Stimulated activated CD8-positive, alpha-beta memory T cell treated with anti-CD3 and anti-CD28 coated beads, Interleukin-15, amount 100 ng/mL, for 24 hours (primary cell): ENCODE results near the gene CABCOCO1.

Experiments
- DNase-seq: peaks from one replicate; pipeline ENCODE4 v3.0.0-alpha.2; 2020; ENCODE audit warnings: low read depth

Gene CABCOCO1

DNA sequence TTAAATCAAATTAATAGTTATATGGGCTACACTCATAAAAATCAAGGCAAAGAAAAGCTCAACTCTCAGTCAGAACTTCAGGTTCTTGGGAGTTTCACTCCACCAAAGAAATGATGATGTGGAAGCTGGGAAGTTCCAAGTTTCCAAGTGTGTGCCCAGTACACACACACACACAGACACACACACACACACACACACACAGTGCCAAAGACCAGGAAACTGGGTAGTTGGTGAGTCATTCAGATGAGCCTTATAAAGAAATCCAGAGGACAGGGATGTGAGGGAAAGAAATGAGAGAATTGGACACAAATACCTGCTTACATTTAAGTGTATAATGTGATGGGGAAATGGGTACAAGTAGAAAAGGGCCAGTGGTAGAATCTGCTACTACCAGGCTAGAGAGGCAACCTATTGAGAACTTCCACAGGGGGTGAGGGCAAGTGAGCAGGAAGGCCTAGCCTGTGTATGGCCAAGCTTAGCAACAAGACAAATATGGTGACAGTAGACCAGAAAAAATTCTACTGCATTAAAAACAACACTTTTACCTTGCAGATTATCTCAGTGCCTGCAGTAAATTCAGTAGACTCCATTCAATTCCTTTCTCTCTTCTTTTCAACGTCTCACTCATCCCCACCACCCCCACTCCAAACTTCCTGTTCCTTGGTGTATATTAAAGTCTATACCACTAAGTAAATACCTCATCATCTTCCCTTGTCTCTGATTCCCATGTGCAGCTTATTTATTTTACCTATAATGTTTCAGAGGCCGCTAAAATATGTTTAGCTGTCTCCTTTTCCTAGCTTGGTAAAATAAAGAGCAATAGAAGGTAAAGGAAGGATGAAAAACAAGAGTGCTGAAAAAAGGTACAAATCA is 95.0 kb downstream of the CABCOCO1 start:
- no peak for DNase-seq

DNA sequence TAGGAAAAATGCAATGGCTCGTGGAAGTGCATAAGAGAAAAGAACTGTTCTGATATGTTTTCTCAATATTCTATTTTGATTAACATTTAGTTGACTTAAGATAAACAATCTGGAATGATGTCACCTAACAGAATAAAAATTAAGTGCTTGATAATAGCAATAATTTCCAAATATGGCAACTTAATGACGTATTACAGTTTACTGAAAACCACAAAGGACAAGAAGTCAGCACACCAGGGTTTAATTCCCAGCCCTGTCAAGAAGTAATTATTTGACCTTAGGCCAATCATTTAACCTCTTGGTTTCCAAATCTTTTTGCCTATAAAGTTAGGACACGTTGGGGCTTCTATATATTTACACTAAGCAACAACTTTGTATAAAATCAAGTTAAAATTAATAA is 95.7 kb downstream of the CABCOCO1 start:
- DNase-seq, result no peak

DNA sequence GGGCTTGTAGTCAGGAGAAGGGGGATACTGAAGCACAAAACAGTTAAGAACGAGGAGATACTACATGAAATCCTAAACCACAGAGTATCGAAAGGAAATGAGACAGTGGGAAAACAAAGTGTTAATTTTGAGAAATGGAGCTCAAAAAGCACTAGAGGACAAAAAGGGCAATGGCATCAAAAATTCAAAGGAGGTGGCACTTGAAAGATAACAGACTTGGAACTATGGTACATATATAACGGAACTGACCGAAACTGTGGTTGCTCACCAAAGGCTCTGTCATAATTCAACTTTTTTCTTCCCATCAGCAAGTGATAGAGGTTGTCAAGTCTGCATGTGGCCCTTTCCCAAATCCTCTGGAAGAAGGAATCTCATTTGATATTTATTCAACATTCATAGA is 97.0 kb downstream of the CABCOCO1 start:
- no peak for DNase-seq

DNA sequence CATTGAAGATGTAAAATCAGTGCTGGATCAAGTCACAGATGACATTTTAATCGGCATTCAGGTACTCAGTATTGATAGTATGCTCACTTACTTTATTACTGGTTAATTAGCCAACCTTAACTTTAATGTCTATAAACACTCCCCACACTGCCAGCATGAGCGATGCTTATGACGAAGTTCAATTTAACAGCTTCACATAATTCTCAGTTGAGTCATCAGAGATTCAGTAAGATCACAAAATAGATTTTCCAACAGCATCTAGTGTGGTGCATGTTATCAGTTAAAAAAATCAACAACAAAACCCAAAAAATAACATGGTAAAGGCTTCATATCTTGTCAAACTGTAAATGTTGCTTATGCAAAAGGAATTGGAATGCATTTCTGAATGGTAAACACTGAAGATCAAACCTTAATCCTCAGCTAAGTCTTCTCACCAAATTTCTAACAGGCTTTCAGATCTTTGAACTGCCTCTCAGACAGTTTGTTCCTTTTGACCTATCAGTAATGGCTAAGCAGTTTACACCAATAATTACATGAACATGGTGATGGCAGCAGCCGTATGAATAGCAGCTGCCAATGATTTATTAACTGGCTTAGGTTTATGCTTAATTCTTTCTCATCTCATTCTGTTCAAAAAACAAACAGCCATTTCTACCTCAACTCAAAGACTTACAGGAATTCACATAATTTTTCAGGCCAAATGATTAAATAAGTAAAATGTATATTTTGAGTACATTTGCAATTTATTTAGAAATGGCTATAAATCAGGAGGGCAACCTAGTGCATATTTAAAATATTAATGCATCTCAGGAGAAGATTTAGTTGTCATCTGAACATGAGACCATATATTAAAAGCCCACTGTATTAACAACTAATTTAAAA is 98.5 kb downstream of the CABCOCO1 start:
- DNase-seq, result no peak

DNA sequence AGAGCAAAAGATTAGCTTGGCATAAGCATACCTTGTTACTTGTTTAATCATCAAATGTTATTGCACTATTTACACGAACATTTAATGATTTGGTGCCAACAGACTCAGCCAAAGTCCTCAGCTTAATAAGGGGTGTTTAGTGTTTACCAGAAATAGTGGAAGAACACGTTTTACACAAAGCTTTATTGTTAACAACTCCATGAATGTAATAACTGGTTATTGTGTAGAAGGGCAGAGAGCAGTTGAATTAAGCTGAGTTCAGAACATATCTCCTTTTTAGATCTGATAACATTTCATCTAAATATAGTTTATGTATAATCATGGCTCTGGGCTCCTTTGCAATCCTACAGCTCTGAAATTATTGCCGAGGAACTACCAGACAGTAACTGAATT is 99.1 kb downstream of the CABCOCO1 start:
- DNase-seq, result no peak

DNA sequence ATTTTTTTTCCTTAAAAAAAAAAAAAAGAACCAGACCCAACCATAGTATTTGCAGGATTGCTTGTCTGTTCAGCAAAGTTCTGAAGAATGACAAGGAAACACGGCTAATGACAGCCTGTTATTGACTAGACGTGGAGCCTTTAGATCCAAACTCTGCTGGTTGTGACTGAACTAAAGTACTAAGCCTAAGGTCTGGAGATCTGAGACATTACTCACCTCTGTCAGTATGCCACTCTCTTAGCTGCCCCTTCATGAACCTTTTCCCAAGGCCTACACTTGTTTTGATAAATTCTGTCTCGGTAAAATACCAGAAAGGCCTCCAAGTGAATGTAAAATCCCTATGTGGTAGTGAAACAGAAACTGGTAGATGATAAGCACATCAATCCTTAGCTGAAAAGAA is 101.0 kb downstream of the CABCOCO1 start:
- DNase-seq, result no peak

DNA sequence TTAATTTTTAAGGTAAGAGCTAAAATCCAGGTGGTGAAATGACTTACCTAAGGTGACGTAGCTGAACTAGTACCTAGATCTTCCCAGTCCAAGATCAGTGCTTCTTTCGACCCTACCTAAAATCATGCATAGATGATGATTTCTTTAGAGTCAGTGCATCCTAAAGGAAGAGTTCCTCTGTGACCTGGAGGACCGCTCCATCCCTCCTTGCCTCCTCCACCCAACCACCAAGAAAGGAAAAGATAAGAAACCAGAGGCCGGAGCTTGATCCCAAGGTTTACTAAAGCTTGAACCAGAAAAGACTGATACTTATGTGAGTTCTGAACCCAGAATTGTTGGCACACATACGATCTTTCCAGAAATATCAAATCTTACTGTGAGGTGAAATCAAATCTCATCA is 101.8 kb downstream of the CABCOCO1 start:
- DNase-seq, result no peak

DNA sequence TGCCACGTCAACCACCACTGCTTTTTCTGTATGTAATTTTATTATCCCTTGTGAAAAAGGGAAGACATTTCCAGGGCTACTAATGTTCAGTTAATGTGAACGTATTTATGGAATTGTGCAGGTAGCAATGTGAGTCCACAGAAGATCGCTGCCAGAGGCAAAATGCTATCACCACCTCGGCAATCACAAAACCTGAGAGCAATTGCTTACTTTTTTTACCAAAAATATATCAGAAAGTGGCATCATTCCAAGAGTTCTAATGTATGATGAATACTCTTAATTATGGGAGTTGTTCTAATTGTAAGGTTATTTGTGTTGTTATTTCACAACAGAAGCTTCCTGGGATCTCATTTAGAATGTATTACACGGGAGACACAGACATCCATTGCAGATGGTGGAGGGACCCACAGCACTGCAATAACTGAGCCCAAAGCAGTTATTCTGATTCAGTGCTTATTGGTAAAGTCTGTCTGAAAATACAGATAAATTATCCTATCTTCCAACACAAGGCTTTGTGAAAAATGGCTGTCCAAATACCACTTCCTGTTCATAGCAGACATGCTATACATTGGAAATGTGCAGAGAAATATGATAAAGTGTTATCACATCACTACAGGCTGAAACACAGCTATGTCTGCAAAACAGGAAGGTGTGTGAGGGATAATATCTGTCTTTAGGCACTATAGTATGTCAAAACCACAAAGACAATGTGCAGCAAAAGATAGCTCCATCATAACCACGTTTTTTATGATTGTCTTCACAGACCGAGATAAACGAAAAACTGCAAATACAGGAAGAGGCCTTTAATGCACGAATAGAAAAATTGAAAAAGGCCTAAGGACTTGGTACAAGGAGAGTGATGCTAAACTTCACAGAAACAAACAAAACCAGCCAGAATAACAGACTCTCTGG is 102.7 kb downstream of the CABCOCO1 start:
- no peak for DNase-seq

DNA sequence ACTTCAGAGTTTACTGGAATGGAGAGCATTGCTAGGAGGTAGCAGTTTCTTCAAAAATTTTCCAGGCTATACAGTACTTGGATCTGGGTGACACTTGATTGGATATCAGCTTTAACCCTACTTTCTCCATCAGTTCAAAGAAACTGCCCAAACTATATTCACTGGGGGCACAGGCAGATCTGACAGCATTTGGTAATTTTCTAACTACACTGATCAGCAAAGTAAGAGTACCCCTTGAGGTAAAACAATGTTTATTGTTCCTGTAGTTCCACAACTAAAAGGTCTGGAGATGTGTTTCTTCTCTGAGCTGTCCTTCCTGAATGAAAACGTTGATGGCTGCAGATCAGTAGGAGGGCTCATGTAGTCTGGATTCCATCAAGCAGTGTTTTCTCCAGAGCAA is 104.2 kb downstream of the CABCOCO1 start:
- DNase-seq, result no peak

DNA sequence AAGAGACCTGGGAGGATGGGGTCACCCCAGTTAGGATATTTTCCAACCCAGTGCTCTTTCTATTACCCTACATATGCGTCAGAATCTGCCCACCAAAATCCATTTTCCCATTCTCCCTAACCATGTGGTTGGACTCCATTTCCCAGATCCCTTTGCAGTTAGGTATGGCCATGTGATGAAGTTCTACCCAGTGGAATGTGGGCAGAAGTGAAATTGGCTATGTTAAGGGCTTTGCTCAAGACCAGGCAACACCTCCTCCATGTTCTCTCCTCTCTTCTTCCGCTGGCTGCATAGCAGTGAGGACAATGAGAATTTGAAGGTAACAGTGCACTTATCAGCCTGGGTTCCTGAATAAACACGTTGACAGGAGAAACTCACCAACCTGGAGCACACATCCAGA is 111.3 kb downstream of the CABCOCO1 start:
- DNase-seq, result no peak

DNA sequence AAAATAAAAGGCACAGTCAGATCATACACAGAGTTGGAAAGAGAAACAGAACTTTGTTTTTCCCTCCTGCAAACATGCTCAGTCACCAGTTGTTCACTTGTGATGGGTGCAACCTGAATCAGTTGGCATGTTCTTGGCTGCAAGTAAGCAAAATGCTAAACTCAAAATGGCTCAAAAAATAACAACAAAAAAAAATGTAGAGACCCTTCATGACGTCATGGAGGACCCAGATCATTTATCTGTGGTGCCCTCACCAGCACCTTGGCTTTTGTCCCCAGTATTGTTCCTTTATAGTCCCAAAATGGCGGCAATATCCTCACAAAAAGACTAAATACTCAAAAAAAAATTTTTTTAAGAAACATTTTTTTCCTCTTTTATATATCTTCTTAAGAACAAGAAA is 112.4 kb downstream of the CABCOCO1 start:
- DNase-seq, result no peak

- DNase-seq, result no peak
Measured at GRCh38 chr10:61776615-61777266, 114.0 kb downstream of the CABCOCO1 start.

DNA sequence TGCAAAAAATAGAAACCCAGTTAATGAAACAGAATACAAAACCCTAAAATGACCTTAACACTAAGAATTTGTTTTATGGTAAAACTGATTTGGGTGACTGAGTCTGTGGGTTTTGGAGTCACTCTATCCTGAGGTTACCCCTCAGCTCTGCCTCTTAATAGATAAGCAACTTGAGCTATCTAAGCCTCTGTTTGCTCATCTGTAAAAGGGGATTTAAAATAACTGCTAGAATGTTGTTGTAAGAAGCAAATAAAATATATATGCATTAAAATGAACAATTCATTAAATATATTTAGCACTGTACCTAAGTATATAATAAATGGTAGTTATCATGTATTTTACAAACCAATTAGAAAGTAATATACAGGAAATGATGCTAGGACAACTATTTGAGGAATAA is 115.4 kb downstream of the CABCOCO1 start:
- DNase-seq, result no peak

DNA sequence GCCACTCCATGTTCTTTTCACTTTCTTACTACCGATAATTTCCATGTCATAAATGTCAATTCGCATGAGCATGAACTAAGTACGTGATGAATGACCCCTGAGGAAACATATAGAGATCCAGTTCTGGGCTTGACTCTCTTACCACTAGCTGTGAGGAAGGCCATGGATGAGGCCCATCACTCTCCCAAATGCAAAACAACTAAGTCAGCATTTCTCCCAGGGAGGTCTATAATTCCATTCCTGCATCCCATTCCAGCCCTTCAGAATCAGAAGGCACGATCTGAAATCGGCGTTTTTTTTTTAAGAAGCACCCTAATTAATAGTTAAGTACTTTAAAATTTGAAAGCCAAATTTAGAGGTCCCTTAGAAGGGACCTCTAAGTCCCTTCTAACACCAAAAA is 116.5 kb downstream of the CABCOCO1 start:
- no peak for DNase-seq

DNA sequence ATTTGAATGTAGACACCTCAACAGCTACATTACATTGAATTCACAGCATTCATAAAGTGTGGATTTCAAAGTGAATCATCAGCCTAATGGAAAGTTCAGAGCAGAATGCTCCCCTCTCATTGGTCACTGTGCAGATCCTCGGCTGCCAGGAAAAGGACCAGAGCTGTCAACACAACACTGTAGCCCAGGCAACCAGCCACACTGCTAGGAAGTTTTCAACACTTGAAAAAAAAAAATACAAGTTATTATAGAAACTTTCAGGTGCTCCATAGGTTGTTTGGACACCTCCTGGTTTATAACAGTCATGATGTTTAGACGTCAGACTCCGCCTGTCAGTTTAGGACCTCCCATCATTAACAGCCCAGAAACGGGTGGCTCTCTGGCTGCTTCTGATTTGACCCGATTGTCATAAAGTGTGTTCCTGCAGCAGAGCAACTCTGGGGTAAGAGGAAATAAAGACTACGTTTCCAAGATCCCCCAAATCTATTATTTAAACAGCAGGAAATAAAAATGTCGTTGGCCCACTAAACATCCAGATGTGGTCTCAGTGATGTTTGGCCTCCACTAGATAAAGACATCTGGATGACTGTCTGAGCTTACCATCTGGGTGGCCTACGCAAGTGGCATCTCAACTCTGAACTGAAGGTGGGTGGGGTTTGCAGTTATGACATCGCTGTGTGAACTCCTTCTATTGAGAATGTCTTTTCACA is 117.4 kb downstream of the CABCOCO1 start:
- no peak for DNase-seq

GRCh38 chr10:61780732-61781131 is 118.0 kb downstream of the CABCOCO1 start:
- no peak for DNase-seq

- no peak for DNase-seq
Measured at GRCh38 chr10:61781969-61782403, 119.3 kb downstream of the CABCOCO1 start.

DNA sequence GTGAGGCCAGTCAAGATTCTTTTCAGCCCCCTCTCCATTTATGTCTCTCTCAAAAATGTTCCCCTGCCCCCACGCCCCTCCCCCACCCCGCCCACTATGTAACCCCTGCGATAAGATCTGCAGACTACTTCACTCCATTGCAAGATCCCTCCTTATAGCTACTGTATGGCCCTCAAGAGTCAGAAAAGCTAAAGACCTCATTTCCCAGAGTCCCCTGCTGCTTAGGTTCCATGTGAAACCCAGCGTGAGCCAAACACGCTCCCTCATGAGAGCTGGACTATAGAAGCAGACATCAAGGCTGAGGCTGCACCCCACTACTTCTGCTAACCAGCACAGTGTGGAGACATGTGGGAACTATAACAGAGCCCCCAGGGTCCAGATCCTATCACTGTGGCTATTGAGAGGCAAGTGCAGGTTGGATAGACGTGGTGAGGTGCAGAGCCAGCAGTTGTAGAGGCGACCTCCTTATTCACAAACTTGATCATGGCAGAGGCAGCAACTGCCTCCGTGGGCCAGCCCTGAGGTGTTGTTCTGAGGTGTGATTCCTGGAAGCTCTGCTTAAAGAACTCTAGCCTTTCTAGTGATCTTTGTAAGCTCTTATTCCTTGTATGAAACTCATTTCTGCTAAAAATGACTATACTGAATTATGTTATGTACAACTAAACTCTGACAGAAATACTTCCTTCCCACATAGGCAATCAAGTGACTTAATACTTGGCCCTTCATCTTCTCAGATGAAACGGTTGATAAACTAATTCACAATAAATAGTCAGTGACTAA is 121.8 kb downstream of the CABCOCO1 start:
- no peak for DNase-seq

- no peak for DNase-seq
Measured at GRCh38 chr10:61785473-61786105, 122.9 kb downstream of the CABCOCO1 start.

DNA sequence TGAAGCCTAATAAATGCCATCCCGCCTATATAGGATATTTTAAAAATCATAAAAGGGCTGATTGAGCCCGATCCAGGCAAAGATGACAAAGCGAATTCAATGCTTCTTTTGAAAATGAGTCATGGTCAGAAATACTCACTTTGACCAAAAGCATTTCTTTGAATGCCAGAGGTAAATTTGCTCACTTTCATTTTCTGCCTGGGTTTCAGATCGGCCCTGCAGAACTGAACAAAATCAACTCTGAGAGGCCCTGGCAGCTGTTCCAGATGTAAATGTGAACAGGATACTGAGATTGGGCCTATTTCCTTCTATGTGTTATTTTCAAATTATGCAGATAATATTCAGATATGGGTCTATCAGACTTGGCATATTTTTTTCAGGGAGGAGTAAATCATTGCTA is 124.0 kb downstream of the CABCOCO1 start:
- DNase-seq, result no peak
